Measurements from ENCODE around the gene EEA1.

DNA sequence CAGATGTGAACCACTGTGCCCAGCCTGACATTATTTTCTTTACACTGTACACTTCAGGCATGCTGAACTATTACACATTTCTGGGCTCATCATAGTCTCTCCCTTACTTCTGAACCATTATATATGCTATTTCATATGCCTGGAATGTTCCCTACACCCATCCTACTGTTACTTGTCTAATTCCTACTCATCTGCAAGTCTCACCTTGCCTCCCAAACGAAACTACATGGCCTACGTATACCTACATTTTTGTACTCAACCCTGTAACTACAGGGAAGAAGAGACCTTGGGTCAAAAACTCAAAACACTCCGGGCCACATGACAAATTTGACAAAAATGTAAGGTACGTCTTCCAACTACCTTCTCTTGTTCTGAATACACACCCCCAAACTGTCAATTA lies 9.5 kb upstream of the EEA1 start:
- TF ChIP-seq, protein P1, sequence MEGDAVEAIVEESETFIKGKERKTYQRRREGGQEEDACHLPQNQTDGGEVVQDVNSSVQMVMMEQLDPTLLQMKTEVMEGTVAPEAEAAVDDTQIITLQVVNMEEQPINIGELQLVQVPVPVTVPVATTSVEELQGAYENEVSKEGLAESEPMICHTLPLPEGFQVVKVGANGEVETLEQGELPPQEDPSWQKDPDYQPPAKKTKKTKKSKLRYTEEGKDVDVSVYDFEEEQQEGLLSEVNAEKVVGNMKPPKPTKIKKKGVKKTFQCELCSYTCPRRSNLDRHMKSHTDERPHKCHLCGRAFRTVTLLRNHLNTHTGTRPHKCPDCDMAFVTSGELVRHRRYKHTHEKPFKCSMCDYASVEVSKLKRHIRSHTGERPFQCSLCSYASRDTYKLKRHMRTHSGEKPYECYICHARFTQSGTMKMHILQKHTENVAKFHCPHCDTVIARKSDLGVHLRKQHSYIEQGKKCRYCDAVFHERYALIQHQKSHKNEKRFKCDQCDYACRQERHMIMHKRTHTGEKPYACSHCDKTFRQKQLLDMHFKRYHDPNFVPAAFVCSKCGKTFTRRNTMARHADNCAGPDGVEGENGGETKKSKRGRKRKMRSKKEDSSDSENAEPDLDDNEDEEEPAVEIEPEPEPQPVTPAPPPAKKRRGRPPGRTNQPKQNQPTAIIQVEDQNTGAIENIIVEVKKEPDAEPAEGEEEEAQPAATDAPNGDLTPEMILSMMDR (IDR thresholded peaks at IDR 0.05 in 2 of 3, conservative IDR thresholded peaks at IDR 0.05 in 1 of 3; ENCODE audit: control insufficient read depth in 2 of 3, extremely low read depth in 1 of 3, insufficient read depth in 1 of 3, low read depth in 3 of 3, low read length in 3 of 3) = no peak
- no peak for TF ChIP-seq POLR2A (IDR thresholded peaks at IDR 0.05; ENCODE audit: low read depth, low read length)
- TF ChIP-seq, protein P2, sequence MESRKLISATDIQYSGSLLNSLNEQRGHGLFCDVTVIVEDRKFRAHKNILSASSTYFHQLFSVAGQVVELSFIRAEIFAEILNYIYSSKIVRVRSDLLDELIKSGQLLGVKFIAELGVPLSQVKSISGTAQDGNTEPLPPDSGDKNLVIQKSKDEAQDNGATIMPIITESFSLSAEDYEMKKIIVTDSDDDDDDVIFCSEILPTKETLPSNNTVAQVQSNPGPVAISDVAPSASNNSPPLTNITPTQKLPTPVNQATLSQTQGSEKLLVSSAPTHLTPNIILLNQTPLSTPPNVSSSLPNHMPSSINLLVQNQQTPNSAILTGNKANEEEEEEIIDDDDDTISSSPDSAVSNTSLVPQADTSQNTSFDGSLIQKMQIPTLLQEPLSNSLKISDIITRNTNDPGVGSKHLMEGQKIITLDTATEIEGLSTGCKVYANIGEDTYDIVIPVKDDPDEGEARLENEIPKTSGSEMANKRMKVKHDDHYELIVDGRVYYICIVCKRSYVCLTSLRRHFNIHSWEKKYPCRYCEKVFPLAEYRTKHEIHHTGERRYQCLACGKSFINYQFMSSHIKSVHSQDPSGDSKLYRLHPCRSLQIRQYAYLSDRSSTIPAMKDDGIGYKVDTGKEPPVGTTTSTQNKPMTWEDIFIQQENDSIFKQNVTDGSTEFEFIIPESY (IDR thresholded peaks at IDR 0.05) = no peak
- TF ChIP-seq EZH2 (IDR thresholded peaks at IDR 0.05; ENCODE audit: borderline replicate concordance, control insufficient read depth, low read depth, low read length) = no peak
- no peak for TF ChIP-seq TAF1 (IDR thresholded peaks at IDR 0.05; ENCODE audit: borderline replicate concordance, low read depth, low read length)
- TF ChIP-seq NFYB (IDR thresholded peaks at IDR 0.05; ENCODE audit: insufficient read depth, low read depth, low read length) = no peak
